CD4-positive, CD25-positive, alpha-beta regulatory T cell (primary cell): ENCODE measurements around the gene FCF1. TPM values are rescaled to one million over a fixed set of nuclear protein-coding genes. Genes with fewer than 3 reads are reported as not detected.

ENCODE experiments used
- ATAC-seq, 2 donors: fragments of 150-1000 bp; cut with Tn5 transposase; one replicate each; pipeline ENCODE4 v1.10.0; 2021; ENCODE audit warnings: low read depth in 2 of 2, moderate number of reproducible peaks in 2 of 2, moderate library complexity in 1 of 2
- DNase-seq, 3 donors: peaks; one replicate each; pipeline versions ENCODE4 v3.0.0 to v3.0.0-alpha.2; 2012 to 2022; ENCODE audit warnings: mixed read lengths in 1 of 3
- H3K27ac ChIP-seq: one replicate; pipeline ENCODE4 v1.7.0; 2013; ENCODE audit warnings: mild to moderate bottlenecking, low read length; ENCODE audit not compliant: insufficient read depth, poor library complexity, severe bottlenecking
- H3K27me3 ChIP-seq: one replicate; pipeline ENCODE4 v1.7.0; 2013; ENCODE audit warnings: low read length; ENCODE audit not compliant: control insufficient read depth, insufficient read depth
- H3K36me3 ChIP-seq: one replicate; pipeline ENCODE4 v1.7.0; 2013; ENCODE audit warnings: mild to moderate bottlenecking, low read length, moderate library complexity; ENCODE audit not compliant: control insufficient read depth, insufficient read depth
- H3K4me1 ChIP-seq: 2 replicates; pipeline ENCODE4 v1.7.0; 2013; ENCODE audit warnings: mild to moderate bottlenecking, low read length; ENCODE audit not compliant: insufficient read depth, control insufficient read depth, poor library complexity, severe bottlenecking
- H3K4me3 ChIP-seq: one replicate; pipeline ENCODE4 v1.7.0; 2013; ENCODE audit warnings: low read depth, mild to moderate bottlenecking, low read length, moderate library complexity
- H3K9me3 ChIP-seq, 2 experiments: 1 replicate in 1 of 2; 2 replicates in 1 of 2; pipeline ENCODE4 v1.7.0; 2013; ENCODE audit warnings: low read length in 2 of 2, mild to moderate bottlenecking in 1 of 2, moderate library complexity in 1 of 2; ENCODE audit not compliant: control insufficient read depth in 2 of 2
- H3K27ac Mint-ChIP-seq, 3 donors: one replicate each; pipeline ENCODE4 v1.8.0; 2020 to 2022; ENCODE audit warnings: mild to moderate bottlenecking in 3 of 3, mixed read lengths in 3 of 3, moderate library complexity in 2 of 3
- H3K27me3 Mint-ChIP-seq: one replicate; pipeline ENCODE4 v1.8.0; 2022; ENCODE audit warnings: mild to moderate bottlenecking, mixed read lengths
- H3K36me3 Mint-ChIP-seq: one replicate; pipeline ENCODE4 v1.8.0; 2020; ENCODE audit warnings: mixed read lengths
- H3K4me1 Mint-ChIP-seq, 4 donors: one replicate each; pipeline ENCODE4 v1.8.0; 2020 to 2022; ENCODE audit warnings: mixed read lengths in 4 of 4, mild to moderate bottlenecking in 1 of 4
- H3K4me3 Mint-ChIP-seq, 4 donors: one replicate each; pipeline ENCODE4 v1.8.0; 2020 to 2022; ENCODE audit warnings: mild to moderate bottlenecking in 4 of 4, mixed read lengths in 4 of 4, moderate library complexity in 3 of 4
- H3K9me3 Mint-ChIP-seq, 7 donors: one replicate each; pipeline ENCODE4 v1.8.0; 2020 to 2022; ENCODE audit warnings: mixed read lengths in 7 of 7, mild to moderate bottlenecking in 3 of 7, moderate library complexity in 2 of 7
- polyA plus RNA-seq, 4 donors: library from polyadenylated mRNA; unstranded; fragments of 300-500 nt; fragmentation: Illumina TruSeq; gene quantifications; one replicate each; pipeline ENCODE4 v1.2.3, GENCODE V29; 2021
- total RNA-seq: library from RNA; stranded (reverse); gene quantifications from one replicate; pipeline ENCODE4 v1.2.3, GENCODE V29; 2022

The FCF1 gene
- total and polyA plus RNA-seq, 5 donors from 2014 or later, result 20.9 to 35.5 (median 28.7) TPM

DNA sequence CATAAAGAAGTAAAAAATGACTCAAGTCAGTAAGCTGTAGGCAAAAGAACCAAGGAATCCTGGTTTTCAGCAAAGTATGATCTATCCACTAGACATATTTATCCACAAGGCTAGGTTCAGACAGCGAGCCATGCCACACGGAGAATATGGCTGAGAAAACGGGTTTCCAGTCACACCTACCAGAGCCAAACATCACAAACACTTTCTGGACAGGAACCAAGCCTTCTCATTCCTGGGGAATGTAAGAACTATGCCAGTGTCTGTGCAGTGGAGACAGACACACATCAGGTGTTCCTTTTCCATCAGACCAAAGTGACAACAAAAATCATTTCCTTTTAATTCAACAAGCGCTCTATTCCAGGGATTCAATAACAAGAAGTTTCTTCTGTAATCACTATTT, 41.2 kb upstream of the FCF1 start:
- DNase-seq, result no peak
- Mint-ChIP-seq H3K27me3 (no peaks in the 10 kb centered on the region), H3K4me1 (peaks cover 0 to 4% (median 1%) of the 10 kb centered on the region in 4 donors), H3K9me3 (no peaks in the 10 kb centered on the region), H3K36me3 (peaks cover 70% of the 10 kb centered on the region), H3K4me3 (no peak overlapping the region), H3K27ac (no peak overlapping the region)
- H3K27ac ChIP-seq, result no peak overlapping the region
- H3K4me1 ChIP-seq, result no peaks in the 10 kb centered on the region
- no peak for ATAC-seq
- peaks cover 92% of the 10 kb centered on the region for H3K36me3 ChIP-seq
- no peaks in the 10 kb centered on the region for H3K9me3 ChIP-seq
- no peaks in the 10 kb centered on the region for H3K27me3 ChIP-seq
- no peak overlapping the region for H3K4me3 ChIP-seq

DNA sequence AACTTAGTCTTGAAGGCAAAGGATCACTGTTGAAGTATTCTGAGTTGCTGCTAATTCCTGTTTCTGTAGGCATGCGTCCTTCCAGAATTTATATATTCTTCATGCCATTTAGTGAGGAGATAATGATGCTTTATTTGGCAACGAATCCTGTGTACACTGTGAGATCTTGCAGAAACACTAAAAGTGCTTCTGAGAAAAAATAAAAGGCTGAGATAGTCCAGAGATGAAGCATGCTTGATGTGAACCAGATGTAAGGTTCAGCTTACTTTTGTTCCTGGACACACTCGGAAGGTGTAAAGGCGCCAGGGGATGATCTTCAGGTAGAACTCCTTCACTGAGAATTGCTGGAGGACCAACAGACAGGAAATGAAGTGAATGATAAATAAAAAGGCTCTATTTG, 39.2 kb upstream of the FCF1 start:
- peaks cover 0 to 4% (median 1%) of the 10 kb centered on the region in 4 donors for H3K4me1 Mint-ChIP-seq
- Histone ChIP-seq H3K27me3 (no peaks in the 10 kb centered on the region), H3K4me1 (no peaks in the 10 kb centered on the region), H3K4me3 (no peak overlapping the region), H3K27ac (no peak overlapping the region), H3K9me3 (no peaks in the 10 kb centered on the region), H3K36me3 (peaks cover 75% of the 10 kb centered on the region)
- no peak overlapping the region for H3K27ac Mint-ChIP-seq
- no peak for DNase-seq
- no peak overlapping the region for H3K4me3 Mint-ChIP-seq
- no peak for ATAC-seq
- no peaks in the 10 kb centered on the region for H3K9me3 Mint-ChIP-seq
- H3K36me3 Mint-ChIP-seq, result peaks cover 60% of the 10 kb centered on the region
- no peaks in the 10 kb centered on the region for H3K27me3 Mint-ChIP-seq

DNA sequence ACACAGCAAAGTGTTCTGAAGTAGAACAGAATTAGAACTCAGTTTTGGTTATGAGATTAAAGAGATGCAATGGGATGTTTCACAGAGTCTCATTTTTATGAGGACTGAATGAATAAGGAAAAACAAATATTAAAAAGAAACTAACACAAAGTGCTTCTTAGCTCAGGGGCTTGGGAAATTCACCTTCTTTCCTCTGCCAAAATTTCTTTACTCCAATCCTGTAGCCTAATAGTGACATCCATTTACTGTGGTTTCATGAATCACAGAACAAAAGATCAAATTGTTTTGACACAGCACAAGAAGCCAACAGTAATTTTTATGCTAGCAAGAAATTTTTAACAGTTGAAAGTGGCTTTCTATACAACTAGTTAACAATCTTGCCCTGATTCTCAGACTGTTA, 37.7 kb upstream of the FCF1 start:
- H3K4me1 Mint-ChIP-seq, result peaks cover 0 to 4% (median 1%) of the 10 kb centered on the region in 4 donors
- H3K4me3 ChIP-seq, result no peak overlapping the region
- H3K4me1 ChIP-seq, result no peaks in the 10 kb centered on the region
- H3K36me3 ChIP-seq, result peaks cover 66% of the 10 kb centered on the region
- no peaks in the 10 kb centered on the region for H3K9me3 ChIP-seq
- ATAC-seq (no peak), DNase-seq (no peak)
- H3K4me3 Mint-ChIP-seq, result no peak overlapping the region
- H3K27ac Mint-ChIP-seq, result no peak overlapping the region
- no peak overlapping the region for H3K27ac ChIP-seq
- no peaks in the 10 kb centered on the region for H3K27me3 ChIP-seq
- peaks cover 55% of the 10 kb centered on the region for H3K36me3 Mint-ChIP-seq
- no peaks in the 10 kb centered on the region for H3K9me3 Mint-ChIP-seq
- H3K27me3 Mint-ChIP-seq, result no peaks in the 10 kb centered on the region

DNA sequence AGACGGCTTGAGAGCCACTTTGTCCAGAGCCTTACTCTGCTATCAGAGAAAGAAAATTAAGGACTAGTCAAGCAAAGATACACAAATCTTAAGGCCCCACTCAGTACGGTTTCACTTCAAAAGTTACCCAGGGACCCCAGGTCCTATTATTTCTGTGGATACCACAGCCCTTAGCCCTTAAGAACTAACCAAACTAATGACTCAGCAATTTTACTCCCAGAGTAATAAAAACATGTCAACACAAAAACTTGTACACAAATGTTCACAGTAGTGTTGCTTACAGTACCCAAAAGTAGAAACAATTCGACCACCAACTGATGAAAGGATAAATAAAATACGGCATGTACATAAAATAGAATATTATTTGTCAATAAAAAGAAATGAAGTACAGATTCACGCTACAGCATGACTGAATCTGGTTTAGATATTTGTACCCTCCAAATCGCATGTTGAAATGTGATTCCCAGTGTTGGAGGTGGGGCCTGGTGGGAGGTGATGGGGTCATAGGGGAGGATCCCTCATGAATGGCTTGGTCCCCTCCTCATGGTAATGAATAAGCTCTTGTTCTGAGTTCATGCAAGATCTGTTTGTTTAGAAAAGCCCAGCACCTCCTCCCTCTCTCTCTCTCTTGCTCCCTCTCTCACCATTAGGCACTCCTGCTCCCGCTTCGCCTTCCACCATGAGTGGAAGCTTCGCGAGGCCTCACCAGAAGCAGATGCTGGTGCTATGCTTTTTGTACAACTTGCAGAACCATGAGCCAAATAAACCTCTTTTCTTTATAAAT, 30.6 kb upstream of the FCF1 start:
- Histone ChIP-seq H3K36me3 (peaks cover 60% of the 10 kb centered on the region), H3K4me3 (no peak overlapping the region), H3K27me3 (no peaks in the 10 kb centered on the region), H3K9me3 (no peaks in the 10 kb centered on the region), H3K27ac (no peak overlapping the region), H3K4me1 (peaks cover 5% of the 10 kb centered on the region)
- Mint-ChIP-seq H3K27me3 (no peaks in the 10 kb centered on the region), H3K36me3 (peaks cover 43% of the 10 kb centered on the region), H3K4me3 (no peak overlapping the region), H3K4me1 (peaks cover 9 to 22% (median 14%) of the 10 kb centered on the region in 4 donors), H3K9me3 (no peaks in the 10 kb centered on the region), H3K27ac (peak overlapping the region in 2 of 3 donors; percentile 51 to 53)
- no peak for ATAC-seq
- DNase-seq, result no peak

DNA sequence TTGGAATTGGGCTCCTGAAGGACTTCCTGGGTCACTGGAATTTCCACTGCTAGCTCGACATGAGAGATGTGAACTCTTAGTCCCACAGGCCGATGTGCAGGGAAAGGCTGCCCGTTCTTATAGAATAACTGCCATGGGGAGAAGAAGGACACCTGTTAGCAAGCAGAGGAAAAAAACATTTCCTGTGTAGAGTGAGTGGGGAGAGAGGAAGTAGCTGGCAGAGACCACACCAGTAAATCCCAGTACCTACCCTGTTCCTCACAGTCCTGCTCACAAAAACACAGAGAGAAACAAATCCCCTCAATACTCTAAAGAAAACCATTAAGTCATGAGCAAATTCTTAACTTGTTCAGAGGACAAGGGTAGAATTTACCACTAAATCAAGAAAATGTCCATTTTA, 29.5 kb upstream of the FCF1 start:
- no peak for ATAC-seq
- no peak overlapping the region for H3K27ac ChIP-seq
- H3K4me1 Mint-ChIP-seq, result peaks cover 9 to 22% (median 14%) of the 10 kb centered on the region in 4 donors

DNA sequence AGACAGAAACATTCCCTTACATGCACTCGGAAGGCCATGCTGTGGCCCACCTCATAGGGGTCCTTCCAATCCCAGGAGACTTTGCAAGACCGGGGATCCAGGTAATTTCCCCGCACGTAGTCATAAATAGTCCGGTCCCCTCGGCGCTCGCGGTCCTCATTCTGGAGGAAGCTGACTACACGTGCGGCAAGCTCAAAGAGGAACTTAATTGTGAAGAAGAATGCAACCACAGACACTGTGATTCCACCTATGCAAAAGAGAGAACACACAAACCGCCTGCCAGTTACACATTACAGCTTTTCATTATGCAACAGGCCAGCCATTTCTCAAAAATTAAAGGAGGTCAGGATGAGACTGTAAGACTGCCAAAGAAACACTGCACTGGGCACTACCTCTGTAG, 28.5 kb upstream of the FCF1 start:
- H3K4me1 ChIP-seq, result peaks cover 5% of the 10 kb centered on the region
- Mint-ChIP-seq H3K4me1 (peaks cover 9 to 22% (median 16%) of the 10 kb centered on the region in 4 donors), H3K9me3 (no peaks in the 10 kb centered on the region), H3K36me3 (peaks cover 49% of the 10 kb centered on the region), H3K27me3 (no peaks in the 10 kb centered on the region), H3K27ac (peak overlapping the region in 2 of 3 donors; percentile 42 to 53), H3K4me3 (no peak overlapping the region)
- no peak overlapping the region for H3K27ac ChIP-seq
- no peak overlapping the region for H3K4me3 ChIP-seq
- no peaks in the 10 kb centered on the region for H3K27me3 ChIP-seq
- no peaks in the 10 kb centered on the region for H3K9me3 ChIP-seq
- DNase-seq (peak in 1 of 3 donors; percentile 4), ATAC-seq (no peak)
- H3K36me3 ChIP-seq, result peaks cover 60% of the 10 kb centered on the region

More for the DNA sequence above, 29.5 kb upstream of the FCF1 start:
- H3K36me3 ChIP-seq, result peaks cover 63% of the 10 kb centered on the region
- H3K9me3 Mint-ChIP-seq, result no peaks in the 10 kb centered on the region
- H3K27ac Mint-ChIP-seq, result peak overlapping the region; percentile 53 to 84 (median 67)
- H3K4me3 Mint-ChIP-seq, result no peak overlapping the region
- DNase-seq, result peak in 1 of 3 donors; percentile 19
- H3K27me3 Mint-ChIP-seq, result no peaks in the 10 kb centered on the region
- no peak overlapping the region for H3K4me3 ChIP-seq
- H3K4me1 ChIP-seq, result peaks cover 5% of the 10 kb centered on the region
- H3K9me3 ChIP-seq, result no peaks in the 10 kb centered on the region
- peaks cover 47% of the 10 kb centered on the region for H3K36me3 Mint-ChIP-seq
- H3K27me3 ChIP-seq, result no peaks in the 10 kb centered on the region

DNA sequence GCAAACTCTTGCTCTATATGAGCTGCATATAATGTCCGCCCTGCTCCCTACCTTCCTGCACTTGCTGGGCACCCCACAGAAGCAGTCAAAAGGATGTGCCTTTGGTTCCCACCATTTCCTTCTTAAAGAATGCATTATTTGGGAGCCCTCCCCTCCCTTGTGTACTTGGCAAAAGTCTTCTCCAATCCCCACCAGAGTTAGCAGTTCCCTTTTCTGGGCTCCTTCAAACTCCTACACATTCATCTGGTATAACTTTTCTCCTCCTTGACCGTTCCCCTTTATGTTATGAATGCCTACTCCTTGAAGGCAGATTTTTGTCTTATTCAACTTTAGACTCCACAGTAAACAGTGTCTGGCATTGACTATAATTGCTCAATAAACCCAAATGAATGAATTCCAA, 27.9 kb upstream of the FCF1 start:
- Mint-ChIP-seq H3K4me1 (peaks cover 9 to 22% (median 16%) of the 10 kb centered on the region in 4 donors), H3K4me3 (no peak overlapping the region), H3K27me3 (no peaks in the 10 kb centered on the region), H3K9me3 (no peaks in the 10 kb centered on the region), H3K36me3 (peaks cover 47% of the 10 kb centered on the region), H3K27ac (peak overlapping the region; percentile 28 to 53 (median 42))
- no peak overlapping the region for H3K27ac ChIP-seq
- no peak overlapping the region for H3K4me3 ChIP-seq
- no peaks in the 10 kb centered on the region for H3K27me3 ChIP-seq
- H3K36me3 ChIP-seq, result peaks cover 64% of the 10 kb centered on the region
- DNase-seq, result no peak
- no peak for ATAC-seq
- H3K4me1 ChIP-seq, result peaks cover 5% of the 10 kb centered on the region
- no peaks in the 10 kb centered on the region for H3K9me3 ChIP-seq
